GM12801 (cell line): Measurements from ENCODE around the gene XPNPEP3.

Source experiments
- TF ChIP-seq, protein P1 (sequence below): IDR thresholded peaks from one replicate; pipeline ENCODE4 v1.5.1; 2011; ENCODE audit warnings: control low read depth; ENCODE audit not compliant: insufficient read length; ENCODE audit errors: extremely low read depth

Gene XPNPEP3

DNA sequence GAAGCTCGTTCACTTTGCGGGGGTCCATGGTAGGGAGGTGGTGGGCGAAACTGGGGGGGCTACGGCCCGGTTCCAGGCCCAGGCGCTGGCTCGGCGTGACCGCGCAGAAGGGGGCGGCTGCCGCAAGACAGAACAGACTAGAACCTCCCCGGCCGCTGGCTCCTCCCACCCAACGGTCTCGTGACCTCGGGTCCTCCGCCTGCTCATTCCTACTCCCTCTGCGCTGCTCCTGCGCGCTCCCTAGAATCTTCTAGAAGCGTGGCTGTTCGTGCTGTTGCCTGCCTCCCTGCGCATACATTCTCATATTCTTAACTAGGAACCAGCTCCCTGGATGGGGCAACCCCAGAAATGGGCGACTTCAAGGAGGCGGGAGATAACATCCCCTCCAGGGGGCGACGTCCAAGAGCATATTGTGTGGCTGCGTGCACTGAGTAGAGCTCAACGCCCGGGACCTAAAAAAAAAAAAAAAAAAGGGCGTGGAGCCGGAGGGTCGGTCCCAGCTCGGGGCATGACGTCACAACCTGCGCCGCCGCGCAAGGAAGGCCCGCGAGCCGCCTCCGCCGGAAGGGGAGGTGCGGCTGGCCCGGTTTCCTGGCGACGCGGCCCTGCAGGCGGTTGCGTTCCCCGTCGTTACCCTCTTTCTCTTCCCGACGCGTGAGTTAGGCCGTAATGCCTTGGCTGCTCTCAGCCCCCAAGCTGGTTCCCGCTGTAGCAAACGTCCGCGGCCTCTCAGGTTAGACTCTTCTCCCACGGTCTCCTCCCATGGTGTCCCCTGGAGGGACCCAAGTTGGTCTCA, at the start of gene XPNPEP3, which contains the start of gene ST13:
TSS of gene XPNPEP3 (plus strand) at position 636 of the 796 bp plus-strand sequence. CDS start at position 670, 34 bp downstream.
TSS of gene ST13 (minus strand) at position 127 of the 796 bp plus-strand sequence. CDS start at position 28, 99 bp downstream.
- TF ChIP-seq, protein P1, sequence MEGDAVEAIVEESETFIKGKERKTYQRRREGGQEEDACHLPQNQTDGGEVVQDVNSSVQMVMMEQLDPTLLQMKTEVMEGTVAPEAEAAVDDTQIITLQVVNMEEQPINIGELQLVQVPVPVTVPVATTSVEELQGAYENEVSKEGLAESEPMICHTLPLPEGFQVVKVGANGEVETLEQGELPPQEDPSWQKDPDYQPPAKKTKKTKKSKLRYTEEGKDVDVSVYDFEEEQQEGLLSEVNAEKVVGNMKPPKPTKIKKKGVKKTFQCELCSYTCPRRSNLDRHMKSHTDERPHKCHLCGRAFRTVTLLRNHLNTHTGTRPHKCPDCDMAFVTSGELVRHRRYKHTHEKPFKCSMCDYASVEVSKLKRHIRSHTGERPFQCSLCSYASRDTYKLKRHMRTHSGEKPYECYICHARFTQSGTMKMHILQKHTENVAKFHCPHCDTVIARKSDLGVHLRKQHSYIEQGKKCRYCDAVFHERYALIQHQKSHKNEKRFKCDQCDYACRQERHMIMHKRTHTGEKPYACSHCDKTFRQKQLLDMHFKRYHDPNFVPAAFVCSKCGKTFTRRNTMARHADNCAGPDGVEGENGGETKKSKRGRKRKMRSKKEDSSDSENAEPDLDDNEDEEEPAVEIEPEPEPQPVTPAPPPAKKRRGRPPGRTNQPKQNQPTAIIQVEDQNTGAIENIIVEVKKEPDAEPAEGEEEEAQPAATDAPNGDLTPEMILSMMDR: no peak

DNA sequence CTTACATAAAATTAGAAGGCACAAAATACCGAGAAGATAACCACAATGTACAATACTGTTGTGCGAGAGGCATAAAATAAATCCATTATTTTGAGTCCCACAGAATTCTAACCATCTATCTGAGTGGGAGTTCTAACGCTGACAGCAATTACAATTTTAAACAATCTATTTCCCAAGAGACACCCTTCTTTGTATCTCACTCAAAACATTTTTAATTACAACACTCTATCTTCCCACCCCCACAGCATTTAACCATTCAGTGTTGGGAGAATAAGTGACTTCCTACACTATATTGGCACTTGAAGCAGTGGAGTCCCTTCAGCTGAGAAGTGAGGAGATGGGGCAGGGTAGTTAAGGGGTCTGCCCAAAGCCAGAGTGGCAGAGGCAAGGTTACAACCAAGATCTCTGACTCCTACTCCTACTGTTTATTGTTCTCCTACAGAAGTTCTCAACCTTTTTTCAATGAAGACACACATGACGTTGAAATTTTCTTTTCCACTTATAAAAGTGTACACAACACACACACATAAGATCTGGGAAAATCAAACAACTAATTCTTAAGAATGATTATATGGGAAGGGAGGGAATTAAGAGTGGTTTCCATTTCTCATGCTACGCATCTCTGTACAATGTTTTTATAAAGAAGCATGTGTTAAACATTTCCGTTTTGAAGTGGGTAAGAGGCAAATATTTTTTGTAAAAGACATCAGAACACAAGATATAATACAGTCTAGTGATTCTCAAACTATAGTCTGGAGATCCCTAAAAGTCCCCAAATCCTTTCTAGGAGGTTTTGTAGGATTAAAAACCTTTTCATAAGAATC, 48.7 kb upstream of the XPNPEP3 start:
- TF ChIP-seq, protein P1: no peak

DNA sequence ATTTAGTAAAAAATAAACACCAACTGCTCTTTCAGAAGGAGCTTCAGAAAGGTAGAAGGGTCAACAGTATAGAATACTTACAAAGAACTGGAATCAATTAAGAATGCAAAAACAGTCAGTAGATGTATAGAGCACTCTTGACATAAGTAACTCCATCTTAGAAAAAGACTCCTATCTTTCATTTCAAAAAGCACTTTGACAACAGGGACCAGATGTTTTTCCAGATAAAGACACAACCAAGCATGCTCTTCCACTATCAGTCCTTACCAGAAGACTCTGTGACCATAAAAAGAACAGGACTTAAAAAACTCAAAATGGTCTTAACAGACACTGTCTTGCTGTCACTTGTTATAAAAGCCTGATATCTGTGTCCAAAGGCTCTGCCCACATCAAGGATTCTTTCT, 43.0 kb upstream of the XPNPEP3 start:
- TF ChIP-seq, protein P1: no peak

DNA sequence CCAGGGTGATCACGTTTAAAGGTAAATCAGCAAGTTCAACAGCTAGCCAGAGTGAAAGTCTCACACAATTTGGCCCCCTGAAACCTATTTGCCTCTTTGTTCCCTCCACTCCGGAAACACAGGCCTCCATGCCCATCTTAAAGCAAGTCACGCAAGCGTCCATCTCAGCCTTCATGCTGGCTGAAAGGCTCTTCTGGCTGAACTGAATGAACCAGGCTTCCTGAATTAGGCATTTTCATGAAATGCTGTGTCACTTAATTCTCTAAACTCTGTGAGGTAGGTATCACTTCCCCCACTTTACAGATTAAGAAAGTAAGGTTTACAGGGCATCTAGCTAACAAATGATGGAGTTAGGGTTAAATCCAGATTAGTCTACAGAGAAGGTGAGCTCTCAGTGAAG, 39.2 kb upstream of the XPNPEP3 start:
- TF ChIP-seq, protein P1: no peak

DNA sequence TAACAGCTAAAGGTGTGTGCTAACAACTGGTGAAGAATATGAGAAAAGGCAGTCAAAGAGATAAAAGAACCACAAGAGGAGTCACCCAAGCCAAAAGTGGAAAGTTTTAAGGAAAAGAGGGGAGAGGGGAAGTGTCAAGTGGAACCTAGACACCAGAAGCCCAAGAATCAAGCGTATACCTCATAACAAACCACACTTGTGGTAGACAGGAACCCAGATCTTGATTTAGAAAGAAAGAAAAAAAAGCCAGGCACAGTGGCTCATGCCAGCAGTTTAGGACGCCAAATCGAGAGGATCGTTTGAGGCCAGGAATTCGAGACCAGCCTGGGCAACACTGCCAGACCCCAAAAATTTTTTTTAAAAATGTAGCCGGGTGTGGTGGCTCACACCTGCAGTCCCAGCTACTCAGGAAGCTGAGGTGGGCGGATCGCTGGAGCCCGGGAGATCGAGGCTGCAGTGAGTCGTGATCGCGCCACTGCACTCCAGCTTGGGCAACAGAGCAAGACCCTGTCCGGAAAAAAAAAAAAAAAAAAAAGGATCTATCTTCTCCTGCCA, 38.7 kb upstream of the XPNPEP3 start:
- TF ChIP-seq, protein P1: no peak

DNA sequence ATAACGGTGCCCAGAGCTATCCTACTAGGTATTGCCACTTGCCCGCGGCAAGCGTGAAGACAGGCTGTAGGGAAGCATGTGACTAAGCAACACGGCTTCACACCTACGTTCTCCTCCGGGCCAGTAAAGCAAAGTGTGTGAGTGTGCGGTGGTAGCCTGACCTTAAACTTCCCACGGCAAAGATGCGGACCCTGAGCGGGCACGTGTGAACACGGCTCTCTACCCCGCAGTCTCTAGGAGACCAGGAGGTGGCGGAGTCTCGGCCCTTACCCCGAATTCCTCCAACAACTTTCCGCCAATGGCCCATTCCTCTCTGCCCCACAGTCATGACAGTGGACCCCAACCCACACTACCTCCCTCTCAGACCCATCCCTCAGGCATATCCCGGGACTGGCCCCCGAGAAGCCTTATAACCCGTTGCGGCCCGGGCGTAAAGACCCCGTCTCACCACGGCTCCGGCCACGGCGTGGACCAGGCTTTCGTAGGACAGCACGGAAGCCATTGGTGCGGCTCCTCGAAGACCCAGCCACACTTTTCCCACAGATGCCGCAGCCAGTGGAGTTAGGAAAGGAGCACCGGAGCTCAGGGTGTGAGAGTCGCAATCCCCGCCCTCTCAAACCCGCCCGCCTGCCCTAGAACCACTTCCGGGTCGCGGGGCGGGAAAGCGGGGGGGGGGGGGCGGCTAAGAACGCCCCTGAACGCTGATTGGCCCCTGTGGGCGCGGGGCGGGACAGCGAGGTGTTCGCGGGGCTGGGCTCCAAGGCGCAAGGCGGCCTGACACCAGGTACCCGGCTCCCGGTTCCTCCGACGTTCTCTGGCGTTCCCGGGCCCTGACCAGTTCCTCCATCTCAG, 38.0 kb upstream of the XPNPEP3 start, which contains the start of gene SLC25A17:
TSS of gene SLC25A17 (minus strand) at position 600 of the 852 bp plus-strand sequence. CDS start at position 502, 98 bp downstream.
- TF ChIP-seq, protein P1: no peak
